ENCODE data around the gene LPP.

DNA sequence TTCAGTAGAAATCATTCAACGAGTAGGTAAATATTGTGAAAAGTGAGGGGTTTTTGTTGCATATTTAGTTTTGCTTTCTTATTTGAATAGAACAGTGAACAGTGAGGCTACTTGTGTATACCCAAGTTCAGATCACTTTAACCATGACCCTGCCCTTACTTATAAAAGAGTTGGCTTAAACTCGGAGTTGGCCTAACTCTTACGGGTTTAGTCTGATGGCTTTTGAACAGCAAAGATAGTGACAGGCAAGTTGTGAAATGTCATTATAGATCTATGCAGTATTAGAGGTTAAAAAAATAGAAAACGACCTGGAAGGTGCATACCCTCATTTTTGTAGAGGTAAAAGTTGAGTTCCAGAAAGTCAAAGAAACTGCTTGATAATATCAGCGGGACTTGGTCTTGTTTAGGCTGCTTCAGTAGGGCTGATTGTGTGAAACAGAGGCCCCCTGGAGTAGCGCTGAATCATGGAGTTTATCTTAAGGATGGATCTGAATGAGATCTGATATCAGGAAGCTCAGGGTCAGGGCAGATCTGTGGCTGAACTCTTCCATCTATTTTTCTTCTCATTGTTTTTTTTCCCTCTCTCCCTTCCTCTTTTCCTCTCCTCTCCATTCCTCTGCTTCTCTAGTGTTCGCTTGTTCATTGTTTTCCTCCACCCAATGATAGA, 359.8 kb downstream of the LPP start:
- TF ChIP-seq, protein P1, sequence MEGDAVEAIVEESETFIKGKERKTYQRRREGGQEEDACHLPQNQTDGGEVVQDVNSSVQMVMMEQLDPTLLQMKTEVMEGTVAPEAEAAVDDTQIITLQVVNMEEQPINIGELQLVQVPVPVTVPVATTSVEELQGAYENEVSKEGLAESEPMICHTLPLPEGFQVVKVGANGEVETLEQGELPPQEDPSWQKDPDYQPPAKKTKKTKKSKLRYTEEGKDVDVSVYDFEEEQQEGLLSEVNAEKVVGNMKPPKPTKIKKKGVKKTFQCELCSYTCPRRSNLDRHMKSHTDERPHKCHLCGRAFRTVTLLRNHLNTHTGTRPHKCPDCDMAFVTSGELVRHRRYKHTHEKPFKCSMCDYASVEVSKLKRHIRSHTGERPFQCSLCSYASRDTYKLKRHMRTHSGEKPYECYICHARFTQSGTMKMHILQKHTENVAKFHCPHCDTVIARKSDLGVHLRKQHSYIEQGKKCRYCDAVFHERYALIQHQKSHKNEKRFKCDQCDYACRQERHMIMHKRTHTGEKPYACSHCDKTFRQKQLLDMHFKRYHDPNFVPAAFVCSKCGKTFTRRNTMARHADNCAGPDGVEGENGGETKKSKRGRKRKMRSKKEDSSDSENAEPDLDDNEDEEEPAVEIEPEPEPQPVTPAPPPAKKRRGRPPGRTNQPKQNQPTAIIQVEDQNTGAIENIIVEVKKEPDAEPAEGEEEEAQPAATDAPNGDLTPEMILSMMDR (IDR thresholded peaks at IDR 0.05): no peak
- TF ChIP-seq ZFX (IDR thresholded peaks at IDR 0.05; ENCODE audit: borderline replicate concordance): no peak

Data from 22Rv1 (cell line).